H1 (cell line): ENCODE measurements around the gene METTL6. TPM values are rescaled to one million over a fixed set of nuclear protein-coding genes. Genes with fewer than 3 reads are reported as not detected.

Source experiments
- CTCF ChIA-PET: fragments of 300-600 bp; sonication (Branson Sonifier 250); formaldehyde crosslinking; loops from one replicate; lab custom pipeline; 2021; ENCODE audit not compliant: partially characterized antibody; lab: Charles Lee
- POLR2A ChIA-PET: fragments of 300-600 bp; sonication (Branson Sonifier 250); formaldehyde crosslinking; loops from one replicate; lab custom pipeline; 2021; ENCODE audit warnings: inconsistent platforms; ENCODE audit not compliant: partially characterized antibody; lab: Charles Lee
- DNase-seq, 2 experiments: peaks; one replicate each; pipeline versions ENCODE4 v3.0.0 to v3.0.0-alpha.2; 2010 to 2022; ENCODE audit warnings: low spot score in 2 of 2, low read depth in 1 of 2, mixed read lengths in 1 of 2
- FAIRE-seq: peaks from 2 replicates; lab custom pipeline; 2011; peaks lifted over from hg19 to GRCh38; lab: Jason Lieb, UNC
- H2AFZ ChIP-seq: 2 replicates; pipeline ENCODE4 v1.8.1; 2012; ENCODE audit warnings: low read length, inconsistent platforms
- H2AK5ac ChIP-seq: 2 replicates; pipeline ENCODE4 v1.6.1; 2013; ENCODE audit warnings: low read depth, low read length
- H2BK120ac ChIP-seq: replicated peaks from 2 replicates; pipeline ENCODE3; 2013; ENCODE audit warnings: low read depth, low read length, inconsistent platforms
- H2BK12ac ChIP-seq: 2 replicates; pipeline ENCODE4 v1.6.1; 2013; ENCODE audit warnings: low read depth, low read length
- H2BK15ac ChIP-seq: 2 replicates; pipeline ENCODE4 v1.6.1; 2013; ENCODE audit warnings: low read length
- H2BK20ac ChIP-seq: 2 replicates; pipeline ENCODE4 v1.6.1; 2013; ENCODE audit warnings: low read length
- H2BK5ac ChIP-seq: 2 replicates; pipeline ENCODE4 v1.6.1; 2013; ENCODE audit warnings: low read depth, low read length
- H3K14ac ChIP-seq: 2 replicates; pipeline ENCODE4 v1.6.1; 2013; ENCODE audit warnings: inconsistent platforms; ENCODE audit not compliant: insufficient read length
- H3K18ac ChIP-seq: 2 replicates; pipeline ENCODE4 v1.6.1; 2013; ENCODE audit warnings: low read length; ENCODE audit errors: extremely low read depth
- H3K23ac ChIP-seq: 2 replicates; pipeline ENCODE4 v1.6.1; 2013; ENCODE audit warnings: inconsistent platforms; ENCODE audit not compliant: insufficient read length
- H3K23me2 ChIP-seq: 2 replicates; pipeline ENCODE4 v1.6.1; 2013; ENCODE audit warnings: low read depth, low read length
- H3K27ac ChIP-seq: 2 replicates; pipeline ENCODE4 v1.6.1; 2011; ENCODE audit warnings: low read depth, low read length, inconsistent platforms
- H3K27me3 ChIP-seq, 4 experiments: replicated peaks in 1 of 4; 1 replicate in 1 of 4; 2 replicates in 3 of 4; pipeline versions ENCODE4 v1.6.1 to v1.8.1; 2011 to 2013; ENCODE audit warnings: low read length in 3 of 4, mild to moderate bottlenecking in 3 of 4, inconsistent platforms in 2 of 4, mixed read lengths in 2 of 4, moderate library complexity in 1 of 4; ENCODE audit not compliant: control insufficient read depth in 3 of 4, insufficient read depth in 3 of 4; ENCODE audit errors: extremely low read depth in 1 of 4
- H3K36me3 ChIP-seq, 4 experiments: 2 replicates each; pipeline versions ENCODE4 v1.6.1 to v1.8.1; 2011 to 2013; ENCODE audit warnings: mild to moderate bottlenecking in 4 of 4, low read length in 3 of 4, moderate library complexity in 2 of 4, control low read depth in 1 of 4, inconsistent platforms in 1 of 4; ENCODE audit not compliant: insufficient read depth in 4 of 4, control insufficient read depth in 2 of 4
- H3K4ac ChIP-seq: replicated peaks from 2 replicates; pipeline ENCODE3; 2013; ENCODE audit warnings: low read length, low read depth, mixed read lengths, inconsistent platforms; ENCODE audit not compliant: insufficient read length
- H3K4me1 ChIP-seq, 4 experiments: replicated peaks in 1 of 4; 1 replicate in 1 of 4; 2 replicates in 3 of 4; pipeline versions ENCODE4 v1.6.1 to v1.8.1; 2011 to 2013; ENCODE audit warnings: low read length in 3 of 4, inconsistent platforms in 2 of 4, mixed read lengths in 1 of 4; ENCODE audit not compliant: insufficient read depth in 4 of 4, control insufficient read depth in 3 of 4
- H3K4me2 ChIP-seq, 2 experiments: 2 replicates each; pipeline versions ENCODE4 v1.6.1 to v1.8.1; 2011 to 2013; ENCODE audit warnings: low read depth in 2 of 2, low read length in 2 of 2, control low read depth in 1 of 2, inconsistent platforms in 1 of 2, mild to moderate bottlenecking in 1 of 2; ENCODE audit not compliant: insufficient read depth in 1 of 2
- H3K4me3 ChIP-seq, 4 experiments: fragments of 200-600, 300-600 bp in 1 of 4; sonication (generic), shearing (Covaris generic), sonication (Bioruptor Twin) in 1 of 4; 2 replicates each; pipeline versions ENCODE4 v1.5.1 to v1.8.1; 2011 to 2016; ENCODE audit warnings: low read length in 4 of 4, low read depth in 3 of 4, control low read depth in 2 of 4, inconsistent platforms in 2 of 4, mild to moderate bottlenecking in 2 of 4, mixed read lengths in 1 of 4, moderate library complexity in 1 of 4; ENCODE audit not compliant: insufficient read depth in 2 of 4; ENCODE audit errors: extremely low read depth in 1 of 4
- H3K56ac ChIP-seq: replicated peaks from 2 replicates; pipeline ENCODE3; 2013; ENCODE audit warnings: low read depth, mild to moderate bottlenecking, mixed read lengths, low read length, inconsistent platforms; ENCODE audit not compliant: insufficient read length
- H3K79me1 ChIP-seq: 2 replicates; pipeline ENCODE4 v1.6.1; 2013; ENCODE audit warnings: low read depth, low read length, control low read depth
- H3K79me2 ChIP-seq, 2 experiments: 2 replicates each; pipeline versions ENCODE4 v1.6.1 to v1.8.1; 2012 to 2013; ENCODE audit warnings: low read length in 2 of 2, mild to moderate bottlenecking in 2 of 2, inconsistent platforms in 1 of 2; ENCODE audit not compliant: insufficient read depth in 2 of 2, control insufficient read depth in 1 of 2
- H3K9ac ChIP-seq, 4 experiments: replicated peaks in 1 of 4; 1 replicate in 1 of 4; 2 replicates in 3 of 4; pipeline versions ENCODE4 v1.6.1 to v1.8.1; 2011 to 2013; ENCODE audit warnings: low read depth in 3 of 4, low read length in 3 of 4, control low read depth in 2 of 4, mild to moderate bottlenecking in 2 of 4, moderate library complexity in 2 of 4, inconsistent platforms in 1 of 4; ENCODE audit errors: extremely low read depth in 1 of 4
- H3K9me3 ChIP-seq, 2 experiments: 2 replicates each; pipeline versions ENCODE4 v1.6.1 to v1.8.1; 2012 to 2013; ENCODE audit warnings: mild to moderate bottlenecking in 2 of 2, moderate library complexity in 2 of 2, control low read depth in 1 of 2, inconsistent platforms in 1 of 2, low read depth in 1 of 2, low read length in 1 of 2, mixed read lengths in 1 of 2; ENCODE audit not compliant: insufficient read depth in 2 of 2
- H4K20me1 ChIP-seq, 2 experiments: replicated peaks in 1 of 2; 2 replicates each; pipeline versions ENCODE3 to v1.8.1; 2011 to 2013; ENCODE audit warnings: inconsistent platforms in 2 of 2, low read length in 2 of 2, mild to moderate bottlenecking in 1 of 2; ENCODE audit not compliant: insufficient read depth in 2 of 2, control insufficient read depth in 1 of 2
- H4K5ac ChIP-seq: 2 replicates; pipeline ENCODE4 v1.6.1; 2013; ENCODE audit warnings: low read length, low read depth, mixed read lengths, inconsistent platforms; ENCODE audit not compliant: insufficient read length
- H4K8ac ChIP-seq: 2 replicates; pipeline ENCODE4 v1.8.0; 2013; ENCODE audit warnings: mild to moderate bottlenecking, moderate library complexity, low read length, inconsistent platforms; ENCODE audit not compliant: insufficient read depth; ENCODE audit errors: extremely low read depth
- H4K91ac ChIP-seq: replicated peaks from 2 replicates; pipeline ENCODE3; 2013; ENCODE audit warnings: low read length, mixed read lengths, inconsistent platforms; ENCODE audit not compliant: insufficient read length
- BACH1 ChIP-seq: IDR thresholded peaks from 2 replicates; pipeline ENCODE4 v1.6.1; 2012; ENCODE audit warnings: low read length, improper control_type of control experiment
- GTF2F1 ChIP-seq: IDR thresholded peaks from 2 replicates; pipeline ENCODE4 v1.6.1; 2012; ENCODE audit warnings: low read depth, low read length, improper control_type of control experiment, borderline replicate concordance
- SIN3A ChIP-seq, 2 experiments: IDR thresholded peaks in 1 of 2; conservative IDR thresholded peaks in 1 of 2; 2 replicates each; pipeline ENCODE4 v1.6.1; 2011 to 2012; ENCODE audit warnings: low read length in 2 of 2, improper control_type of control experiment in 1 of 2, low read depth in 1 of 2, mild to moderate bottlenecking in 1 of 2
- SIX5 ChIP-seq: IDR thresholded peaks from 2 replicates; pipeline ENCODE4 v1.6.1; 2011; ENCODE audit warnings: mild to moderate bottlenecking, low read depth, low read length
- SP4 ChIP-seq: IDR thresholded peaks from 2 replicates; pipeline ENCODE4 v1.6.1; 2012; ENCODE audit warnings: low read length, inconsistent platforms
- TAF1 ChIP-seq: IDR thresholded peaks from 2 replicates; pipeline ENCODE4 v1.6.1; 2011; ENCODE audit warnings: mild to moderate bottlenecking, low read depth, low read length
- WGBS, 2 experiments: shearing (Covaris generic) in 1 of 2; methylation state at CpG; one replicate each; pipeline versions ENCODE4 v1.1.6 to v1.1.7; 2013 to 2015; ENCODE audit warnings: low lambda C conversion rate in 2 of 2, mixed read lengths in 2 of 2, inconsistent platforms in 1 of 2, low coverage in 1 of 2, missing lambda C conversion rate in 1 of 2; ENCODE audit not compliant: insufficient replicate concordance in 2 of 2, insufficient coverage in 1 of 2, insufficient read length in 1 of 2; ENCODE audit errors: extremely low coverage in 1 of 2, missing lambda C conversion rate in 1 of 2; 5-methylcytosine and 5-hydroxymethylcytosine counted together
- polyA plus RNA-seq, 7 experiments: library from polyadenylated mRNA; depleted of rRNA in 3 of 7; stranded (reverse) in 5 of 7; unstranded in 2 of 7; fragments of >200 nt in 5 of 7; fragments of 200-250 nt in 2 of 7; gene quantifications; 1 replicate in 5 of 7; 2 replicates in 1 of 7; 4 replicates in 1 of 7; pipeline versions ENCODE4 v1.2.1 to v1.2.3, GENCODE V29; 2011 to 2013; ENCODE audit warnings: missing spikeins in 2 of 7, mixed read lengths in 2 of 7
- total RNA-seq: library from RNA; stranded (reverse); fragmentation: NEBNext Ultra II Directional; extraction: Animal tissue kit (Norgen Biotek cat#: 25700); gene quantifications from 2 replicates; pipeline ENCODE4 v1.2.1, GENCODE V29; 2021

METTL6 gene
- total and polyA plus RNA-seq, 2 of the 8 experiments (the other 6 are each of a cell fraction or from before 2014, with no cell fraction given) = 18.4 to 20.0 TPM

DNA sequence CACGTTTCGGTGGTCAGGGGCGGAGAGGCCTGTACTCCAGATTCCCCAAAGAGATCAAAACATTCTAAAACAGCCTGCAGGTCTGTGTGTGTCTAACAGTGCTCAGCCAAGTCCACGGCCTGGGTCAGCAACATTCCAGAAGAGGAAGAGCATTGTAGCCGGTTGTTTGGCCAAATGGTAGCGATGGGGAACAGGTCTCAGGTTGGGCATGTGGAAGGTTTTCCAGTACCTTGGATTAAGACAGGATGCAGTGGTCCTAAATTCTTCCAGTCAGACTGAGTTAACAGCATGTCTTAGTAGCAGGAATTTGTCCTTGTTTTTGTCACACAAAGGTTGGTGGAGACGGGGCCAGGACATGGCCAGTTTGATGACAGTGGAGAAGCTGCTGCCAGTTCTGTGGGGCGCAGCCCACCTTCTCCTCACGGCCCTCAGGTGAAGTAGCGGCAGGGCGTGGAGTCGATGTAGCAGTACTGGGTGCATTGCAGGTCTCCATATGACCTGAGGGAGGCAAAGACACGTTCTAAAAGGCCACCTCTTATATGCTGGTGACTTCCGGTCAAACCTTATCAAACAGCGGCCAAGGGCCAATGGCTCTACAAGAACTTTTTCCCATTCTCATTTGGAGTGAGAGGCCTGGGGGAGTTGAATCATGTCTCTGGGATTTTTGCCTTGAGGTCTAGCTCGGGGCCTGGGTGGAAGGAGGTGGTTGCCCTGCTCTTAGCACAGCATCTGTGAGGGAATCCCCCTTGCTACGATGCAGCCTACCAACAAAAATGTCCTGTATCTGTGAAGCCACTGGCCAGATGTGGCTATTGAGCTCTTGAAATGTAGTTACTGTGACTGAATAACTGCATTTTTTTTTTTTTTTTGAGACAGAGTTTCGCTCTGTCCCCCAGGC lies 24.1 kb upstream of the METTL6 start:
- H3K9ac ChIP-seq = no peak overlapping the region
- H2BK15ac ChIP-seq = no peak overlapping the region
- H3K27me3 ChIP-seq = no peaks in the 10 kb centered on the region
- no peaks in the 10 kb centered on the region for H3K23me2 ChIP-seq
- H2BK20ac ChIP-seq = no peak overlapping the region
- 90% methylated on average over 18 of the region's 18 CpGs; no CpG with 5 or more reads in 1 of the 2 experiments for whole genome bisulfite sequencing, 2 experiments
- no peak overlapping the region for H3K14ac ChIP-seq
- no peak overlapping the region for H2AK5ac ChIP-seq
- FAIRE-seq (no peak), DNase-seq (no peak)
- no peak overlapping the region for H2BK5ac ChIP-seq
- no peaks in the 10 kb centered on the region for H3K79me1 ChIP-seq
- H4K91ac ChIP-seq = no peak overlapping the region
- H2BK12ac ChIP-seq = no peak overlapping the region
- no peaks in the 10 kb centered on the region for H3K4me1 ChIP-seq
- ChIA-PET CTCF (interaction anchor here (0.8 to 1.8 kb wide), 3 partner anchors 17 to 522 kb away, joined by 3 to 5 read pairs (median 3); no protein-coding TSS in a partner anchor), POLR2A (no interaction called here)
- no peaks in the 10 kb centered on the region for H3K9me3 ChIP-seq
- no peak overlapping the region for H3K4me2 ChIP-seq
- H3K56ac ChIP-seq = no peak overlapping the region
- H2AFZ ChIP-seq = no peak overlapping the region
- H3K4ac ChIP-seq = no peak overlapping the region
- H4K8ac ChIP-seq = no peak overlapping the region; the same call in 1 of the 2 replicates
- H4K20me1 ChIP-seq = no peaks in the 10 kb centered on the region
- no peak overlapping the region for H3K27ac ChIP-seq
- H3K36me3 ChIP-seq = no peaks in the 10 kb centered on the region
- H3K18ac ChIP-seq = no peak overlapping the region
- H4K5ac ChIP-seq = no peak overlapping the region
- no peaks in the 10 kb centered on the region for H3K79me2 ChIP-seq
- H2BK120ac ChIP-seq = no peak overlapping the region
- H3K4me3 ChIP-seq = no peak overlapping the region
- no peak overlapping the region for H3K23ac ChIP-seq
- no peak for TF ChIP-seq SP4
- no peak for TF ChIP-seq TAF1
- TF ChIP-seq GTF2F1 = no peak
- TF ChIP-seq BACH1 = no peak
- no peak for TF ChIP-seq SIX5
- no peak for TF ChIP-seq SIN3A (conservative IDR thresholded peaks at IDR 0.05 in 1 of 2, IDR thresholded peaks at IDR 0.05 in 1 of 2; ENCODE audit: low read depth in 1 of 2, low read length in 2 of 2)
